ENCODE measurements around the gene ZEB1.
"Not testable (repeated sequence)": the region's sequence is repeated elsewhere in the genome, so short reads cannot be mapped to it uniquely, and the experiment has no call there.

DNA sequence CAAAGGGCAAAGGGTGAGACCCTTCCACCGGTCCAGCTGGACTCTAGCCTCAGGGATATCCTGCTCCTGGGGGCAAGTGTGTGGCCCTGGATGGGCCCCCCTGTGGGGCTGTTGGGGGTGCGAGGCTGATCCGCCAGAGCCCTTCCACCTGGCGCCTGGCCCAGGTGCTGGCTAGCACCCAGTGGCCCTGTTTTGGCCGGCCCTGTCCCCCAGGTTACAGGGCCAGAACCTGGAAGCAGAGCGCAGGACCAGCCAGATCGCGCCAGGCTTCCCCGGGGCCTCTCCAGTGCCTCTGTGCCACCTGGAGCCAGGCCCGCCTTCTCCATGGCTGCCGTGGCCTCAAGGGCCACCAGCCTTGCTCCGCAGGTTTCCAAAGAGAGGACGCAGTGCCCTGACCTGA lies 45.2 kb downstream of the ZEB1 start:
- TF ChIP-seq, protein P1, sequence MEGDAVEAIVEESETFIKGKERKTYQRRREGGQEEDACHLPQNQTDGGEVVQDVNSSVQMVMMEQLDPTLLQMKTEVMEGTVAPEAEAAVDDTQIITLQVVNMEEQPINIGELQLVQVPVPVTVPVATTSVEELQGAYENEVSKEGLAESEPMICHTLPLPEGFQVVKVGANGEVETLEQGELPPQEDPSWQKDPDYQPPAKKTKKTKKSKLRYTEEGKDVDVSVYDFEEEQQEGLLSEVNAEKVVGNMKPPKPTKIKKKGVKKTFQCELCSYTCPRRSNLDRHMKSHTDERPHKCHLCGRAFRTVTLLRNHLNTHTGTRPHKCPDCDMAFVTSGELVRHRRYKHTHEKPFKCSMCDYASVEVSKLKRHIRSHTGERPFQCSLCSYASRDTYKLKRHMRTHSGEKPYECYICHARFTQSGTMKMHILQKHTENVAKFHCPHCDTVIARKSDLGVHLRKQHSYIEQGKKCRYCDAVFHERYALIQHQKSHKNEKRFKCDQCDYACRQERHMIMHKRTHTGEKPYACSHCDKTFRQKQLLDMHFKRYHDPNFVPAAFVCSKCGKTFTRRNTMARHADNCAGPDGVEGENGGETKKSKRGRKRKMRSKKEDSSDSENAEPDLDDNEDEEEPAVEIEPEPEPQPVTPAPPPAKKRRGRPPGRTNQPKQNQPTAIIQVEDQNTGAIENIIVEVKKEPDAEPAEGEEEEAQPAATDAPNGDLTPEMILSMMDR (IDR thresholded peaks at IDR 0.05; ENCODE audit: low read depth, low read length, poor library complexity, severe bottlenecking), result not testable (repeated sequence)
- not testable (repeated sequence) for TF ChIP-seq EZH2phosphoT487 (IDR thresholded peaks at IDR 0.05; ENCODE audit: borderline replicate concordance, low read length)

Measured in DOHH2 (cell line).